HG02943 (cell line): Measurements from ENCODE around the gene MAG.
"Not testable (repeated sequence)": the region's sequence is repeated elsewhere in the genome, so short reads cannot be mapped to it uniquely, and the experiment has no call there.

Experiments
- ATAC-seq: cut with Tn5 transposase; IDR thresholded peaks from one replicate; pipeline ENCODE4 v1.9.1; 2021; ENCODE audit warnings: mild to moderate bottlenecking, low read depth, moderate library complexity; ENCODE audit not compliant: unreplicated experiment

MAG gene

DNA sequence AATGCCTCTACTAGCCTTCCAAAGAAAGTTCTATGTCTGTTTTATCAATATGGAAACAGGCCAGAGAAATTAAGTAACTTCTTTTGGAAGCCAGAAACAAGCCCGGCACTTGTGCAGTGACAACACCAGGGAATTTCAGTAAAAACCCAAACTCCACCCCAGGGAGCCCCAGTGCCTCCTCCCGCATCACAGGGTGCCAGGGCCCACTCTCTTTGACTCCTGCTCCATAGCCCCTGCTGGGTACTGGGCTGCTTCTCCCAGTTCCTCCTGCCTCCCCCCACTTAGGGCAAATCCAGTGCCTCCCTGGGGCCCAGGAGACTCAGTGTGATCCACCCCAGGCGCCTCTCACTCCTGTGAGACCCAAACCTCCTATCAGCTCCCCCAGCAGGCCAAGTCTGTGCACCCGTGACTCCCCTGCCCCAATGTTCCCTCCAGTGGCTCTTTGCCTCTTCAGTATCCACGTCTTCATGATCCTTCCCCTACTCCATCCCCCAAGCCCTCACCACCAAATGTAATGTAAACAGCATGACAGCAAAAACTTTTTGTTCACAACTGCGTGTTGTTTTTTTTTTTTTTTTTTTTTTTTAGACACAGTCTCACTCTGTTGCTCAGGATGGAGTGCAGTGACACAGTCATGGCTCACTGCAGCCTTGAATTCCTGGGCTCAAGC is 64.0 kb downstream of the MAG start:
- ATAC-seq: no peak

DNA sequence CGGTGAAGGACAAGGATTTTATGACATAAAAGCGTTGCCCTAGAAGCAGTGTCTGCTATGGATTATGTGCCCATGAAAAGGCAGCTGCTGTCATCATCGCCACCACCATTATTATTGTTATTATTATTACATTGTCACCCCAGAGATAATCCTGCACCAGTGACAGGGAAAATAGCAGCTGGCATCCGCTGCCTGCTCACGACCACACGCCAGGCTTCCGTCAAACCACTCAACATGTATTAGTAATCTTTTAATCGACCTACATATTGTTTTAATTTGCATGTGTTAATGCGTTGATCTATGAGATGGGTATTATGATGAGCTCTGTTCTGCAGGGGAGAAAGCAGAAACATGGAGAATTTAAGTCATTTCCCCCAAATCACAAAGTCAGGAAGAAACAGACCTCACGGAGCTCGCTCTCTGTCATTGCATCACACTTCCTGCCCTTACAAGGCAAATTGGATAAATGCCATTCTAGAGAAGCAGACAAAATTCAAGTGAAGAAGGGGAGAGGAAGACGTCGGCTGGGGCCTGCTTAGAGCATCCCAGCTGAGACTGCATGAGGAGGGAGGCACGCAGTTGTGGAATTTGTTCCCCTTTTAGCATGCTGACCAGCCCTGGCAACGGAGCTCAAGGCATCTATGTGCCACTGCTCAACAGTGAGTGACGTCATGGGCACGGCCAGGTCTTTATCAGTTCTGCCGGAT is 66.1 kb downstream of the MAG start, which contains the start of gene FFAR3:
FFAR3 (plus strand) TSS at position 594 of the 707 bp plus-strand sequence. CDS start 431 bp downstream, outside the sequence.
- ATAC-seq: no peak

DNA sequence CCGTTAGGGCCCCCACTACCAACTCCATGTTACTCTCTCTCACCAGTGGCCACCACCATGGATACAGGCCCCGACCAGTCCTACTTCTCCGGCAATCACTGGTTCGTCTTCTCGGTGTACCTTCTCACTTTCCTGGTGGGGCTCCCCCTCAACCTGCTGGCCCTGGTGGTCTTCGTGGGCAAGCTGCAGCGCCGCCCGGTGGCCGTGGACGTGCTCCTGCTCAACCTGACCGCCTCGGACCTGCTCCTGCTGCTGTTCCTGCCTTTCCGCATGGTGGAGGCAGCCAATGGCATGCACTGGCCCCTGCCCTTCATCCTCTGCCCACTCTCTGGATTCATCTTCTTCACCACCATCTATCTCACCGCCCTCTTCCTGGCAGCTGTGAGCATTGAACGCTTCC is 66.9 kb downstream of the MAG start:
- not testable (repeated sequence) for ATAC-seq

DNA sequence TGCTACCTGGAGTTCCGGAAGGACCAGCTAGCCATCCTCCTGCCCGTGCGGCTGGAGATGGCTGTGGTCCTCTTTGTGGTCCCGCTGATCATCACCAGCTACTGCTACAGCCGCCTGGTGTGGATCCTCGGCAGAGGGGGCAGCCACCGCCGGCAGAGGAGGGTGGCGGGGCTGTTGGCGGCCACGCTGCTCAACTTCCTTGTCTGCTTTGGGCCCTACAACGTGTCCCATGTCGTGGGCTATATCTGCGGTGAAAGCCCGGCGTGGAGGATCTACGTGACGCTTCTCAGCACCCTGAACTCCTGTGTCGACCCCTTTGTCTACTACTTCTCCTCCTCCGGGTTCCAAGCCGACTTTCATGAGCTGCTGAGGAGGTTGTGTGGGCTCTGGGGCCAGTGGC is 67.4 kb downstream of the MAG start:
- ATAC-seq: not testable (repeated sequence)

DNA sequence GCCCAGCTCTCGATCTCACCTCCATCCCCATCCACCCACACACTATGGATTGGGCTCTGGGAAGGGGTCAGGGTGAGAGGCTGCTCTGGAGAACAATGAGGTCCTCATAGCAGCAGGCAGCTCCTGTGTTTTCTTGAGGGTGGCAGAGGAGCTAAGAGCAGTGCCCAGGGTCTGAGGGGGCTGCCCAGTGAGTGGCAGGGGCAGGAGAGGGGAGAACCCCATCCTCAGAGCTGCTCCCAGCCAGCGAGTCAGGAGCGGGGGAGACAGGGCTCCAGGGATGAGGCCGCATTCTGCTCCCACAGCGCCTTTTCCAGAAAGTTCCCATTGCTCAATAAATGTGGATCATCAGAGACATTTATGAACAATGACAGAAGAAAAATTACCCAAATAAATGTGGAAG is 68.1 kb downstream of the MAG start:
- ATAC-seq: not testable (repeated sequence)

DNA sequence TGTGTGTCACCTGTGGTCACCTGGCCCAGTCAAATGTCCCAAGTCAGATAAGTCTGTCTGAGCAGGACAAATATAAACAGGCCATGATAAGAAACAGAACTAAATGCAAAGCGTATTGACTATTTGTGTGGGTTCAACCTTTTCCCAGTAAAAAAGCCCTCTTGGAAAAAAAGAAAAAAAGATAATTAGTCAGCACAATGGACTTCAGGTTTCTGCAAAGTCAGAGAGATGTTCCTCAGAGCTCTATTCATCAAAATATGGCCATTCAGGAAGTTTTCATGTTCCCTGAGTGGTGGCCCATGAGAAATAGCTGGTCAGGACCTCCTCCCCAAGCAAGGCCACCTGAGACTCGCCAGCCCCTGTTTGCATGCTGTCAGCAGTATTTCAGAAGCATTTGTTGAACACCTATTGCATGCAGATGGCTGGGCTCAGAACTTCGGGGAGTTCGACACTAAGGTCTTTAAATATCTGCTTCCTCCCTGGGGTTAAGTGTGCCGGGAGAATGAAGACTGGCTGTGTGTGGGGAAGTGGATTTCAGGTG is 69.0 kb downstream of the MAG start:
- ATAC-seq: no peak

DNA sequence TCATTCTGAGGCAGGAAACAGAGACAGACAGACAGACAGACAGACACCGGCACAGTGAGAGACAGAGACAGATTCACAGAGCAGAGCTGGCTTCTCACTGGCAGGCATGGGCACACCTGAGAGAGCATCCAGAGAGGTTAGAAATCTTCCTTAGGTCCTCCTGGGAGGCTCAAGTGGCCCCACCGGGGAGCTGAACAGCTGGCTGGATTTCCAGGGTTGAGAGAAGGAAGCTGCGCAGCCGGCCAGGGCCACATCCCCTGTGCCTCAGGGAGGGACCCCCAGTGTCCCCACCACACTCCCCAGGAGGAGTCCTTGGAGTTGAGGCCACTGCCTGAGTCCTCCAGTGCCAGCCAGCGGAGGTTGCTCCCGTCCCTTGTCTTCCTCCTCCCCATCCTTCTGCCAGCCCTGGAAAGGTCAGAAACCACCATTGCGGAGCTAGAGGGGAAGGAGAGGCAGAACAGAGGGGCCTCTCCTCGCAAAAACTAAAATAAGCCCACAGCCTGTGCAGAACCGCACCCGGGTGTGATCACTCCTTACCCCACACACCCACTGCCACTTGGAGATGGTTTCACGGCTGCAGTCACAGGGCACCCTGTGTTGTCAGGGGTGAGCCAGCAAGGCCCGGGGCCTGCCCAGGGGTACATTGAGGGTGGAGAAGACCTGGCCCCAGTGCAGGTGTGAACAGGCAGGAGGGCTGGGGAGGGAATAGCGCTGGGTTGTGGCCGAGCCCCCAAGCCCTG is 70.5 kb downstream of the MAG start:
- no peak for ATAC-seq

DNA sequence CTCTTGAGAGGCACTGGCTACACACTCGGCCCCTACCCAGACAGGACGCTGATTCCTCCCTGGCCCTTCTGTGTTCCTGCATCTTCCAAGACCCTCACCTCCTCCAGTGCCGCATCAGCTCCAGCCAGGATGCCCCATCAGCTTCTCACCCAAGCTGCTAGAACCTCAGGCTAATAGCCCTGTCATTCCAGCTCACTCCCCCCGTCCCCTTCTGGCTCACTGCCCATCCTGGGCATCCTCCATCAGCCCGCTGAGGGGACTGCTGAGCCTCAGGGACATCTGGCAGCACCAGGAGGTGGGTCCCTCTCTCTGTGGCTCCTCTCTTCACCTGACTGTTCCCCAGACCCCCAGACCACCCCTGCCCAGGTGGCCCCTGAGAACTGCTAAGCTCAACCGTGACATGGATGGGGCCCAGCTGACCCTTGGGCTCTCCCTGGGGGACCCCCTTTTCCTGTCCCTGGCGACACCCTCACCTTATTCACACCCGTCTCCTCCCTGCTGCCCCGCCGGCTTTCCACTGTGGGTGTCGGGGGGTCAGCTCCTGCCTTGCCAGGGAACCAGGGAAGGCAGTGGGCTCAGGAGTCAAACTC is 71.1 kb downstream of the MAG start:
- no peak for ATAC-seq
